Keratinocyte (primary cell): ENCODE measurements around the gene CSNK1G2.

Experiments
- EZH2 ChIP-seq: IDR thresholded peaks from one replicate; pipeline ENCODE4 v1.6.1; 2012; ENCODE audit warnings: inconsistent platforms, mild to moderate bottlenecking, low read length, moderate library complexity
- TF ChIP-seq, protein P1 (sequence below), 3 experiments: IDR thresholded peaks in 1 of 3; conservative IDR thresholded peaks in 1 of 3; optimal IDR thresholded peaks in 1 of 3; 2 replicates in 2 of 3; 3 replicates in 1 of 3; pipeline versions ENCODE3 to v1.5.1; 2011; ENCODE audit warnings: low read length in 3 of 3, mild to moderate bottlenecking in 3 of 3, moderate library complexity in 2 of 3, control low read depth in 1 of 3, inconsistent platforms in 1 of 3; ENCODE audit not compliant: insufficient read depth in 2 of 3; ENCODE audit errors: extremely low read depth in 1 of 3

GRCh38 chr19:1992759-1993260 lies 51.8 kb downstream of the CSNK1G2 start:
- TF ChIP-seq, protein P1, sequence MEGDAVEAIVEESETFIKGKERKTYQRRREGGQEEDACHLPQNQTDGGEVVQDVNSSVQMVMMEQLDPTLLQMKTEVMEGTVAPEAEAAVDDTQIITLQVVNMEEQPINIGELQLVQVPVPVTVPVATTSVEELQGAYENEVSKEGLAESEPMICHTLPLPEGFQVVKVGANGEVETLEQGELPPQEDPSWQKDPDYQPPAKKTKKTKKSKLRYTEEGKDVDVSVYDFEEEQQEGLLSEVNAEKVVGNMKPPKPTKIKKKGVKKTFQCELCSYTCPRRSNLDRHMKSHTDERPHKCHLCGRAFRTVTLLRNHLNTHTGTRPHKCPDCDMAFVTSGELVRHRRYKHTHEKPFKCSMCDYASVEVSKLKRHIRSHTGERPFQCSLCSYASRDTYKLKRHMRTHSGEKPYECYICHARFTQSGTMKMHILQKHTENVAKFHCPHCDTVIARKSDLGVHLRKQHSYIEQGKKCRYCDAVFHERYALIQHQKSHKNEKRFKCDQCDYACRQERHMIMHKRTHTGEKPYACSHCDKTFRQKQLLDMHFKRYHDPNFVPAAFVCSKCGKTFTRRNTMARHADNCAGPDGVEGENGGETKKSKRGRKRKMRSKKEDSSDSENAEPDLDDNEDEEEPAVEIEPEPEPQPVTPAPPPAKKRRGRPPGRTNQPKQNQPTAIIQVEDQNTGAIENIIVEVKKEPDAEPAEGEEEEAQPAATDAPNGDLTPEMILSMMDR (optimal IDR thresholded peaks at IDR 0.05 in 1 of 3, IDR thresholded peaks at IDR 0.05 in 1 of 3, conservative IDR thresholded peaks at IDR 0.05 in 1 of 3; ENCODE audit: extremely low read depth in 1 of 3, insufficient read depth in 2 of 3, low read length in 3 of 3), result no peak
- no peak for TF ChIP-seq EZH2
